OCI-LY1 (cell line): ENCODE measurements around the gene IMMP2L.

ENCODE experiments used
- H2AFZ ChIP-seq: fragments of 200-600 bp; sonication (generic), shearing (Covaris generic); 2 replicates; pipeline ENCODE4 v1.6.0; 2014; ENCODE audit warnings: antibody characterized with exemption, mild to moderate bottlenecking, low read length
- H3F3A ChIP-seq: fragments of 200-600 bp; sonication (generic), shearing (Covaris generic); 2 replicates; pipeline ENCODE4 v1.6.0; 2014; ENCODE audit warnings: mild to moderate bottlenecking, antibody characterized with exemption, low read length, moderate library complexity; ENCODE audit not compliant: insufficient read depth
- H3K27ac ChIP-seq: fragments of 200-600 bp; sonication (generic); 2 replicates; pipeline ENCODE4 v1.5.1; 2014; ENCODE audit warnings: low read length, mixed run types, mild to moderate bottlenecking, low read depth; ENCODE audit not compliant: poor library complexity, severe bottlenecking
- H3K27me3 ChIP-seq: fragments of 200-600 bp; sonication (generic); 2 replicates; pipeline ENCODE4 v1.6.0; 2014; ENCODE audit warnings: antibody characterized with exemption, mild to moderate bottlenecking, low read length, moderate library complexity; ENCODE audit not compliant: insufficient read depth
- H3K36me3 ChIP-seq: fragments of 200-600 bp; sonication (generic); 2 replicates; pipeline ENCODE4 v1.6.1; 2014; ENCODE audit warnings: mild to moderate bottlenecking, antibody characterized with exemption, low read length, moderate library complexity, mixed read lengths; ENCODE audit not compliant: insufficient read depth
- H3K4me1 ChIP-seq: fragments of 200-600 bp; sonication (generic); 2 replicates; pipeline ENCODE4 v1.5.1; 2014; ENCODE audit warnings: mild to moderate bottlenecking, low read length, moderate library complexity; ENCODE audit not compliant: insufficient read depth, severe bottlenecking
- H3K4me2 ChIP-seq: fragments of 200-600 bp; sonication (generic), shearing (Covaris generic); 2 replicates; pipeline ENCODE4 v1.6.1; 2014; ENCODE audit warnings: low read length
- H3K4me3 ChIP-seq: fragments of 200-600 bp; sonication (generic); 2 replicates; pipeline ENCODE4 v1.5.1; 2014; ENCODE audit warnings: low read length, low read depth, mild to moderate bottlenecking, mixed read lengths; ENCODE audit not compliant: poor library complexity, severe bottlenecking
- H3K79me2 ChIP-seq: fragments of 200-600 bp; shearing (Covaris generic); 2 replicates; pipeline ENCODE4 v1.6.1; 2016; ENCODE audit warnings: mixed run types, low read length, mixed read lengths; ENCODE audit not compliant: insufficient read depth
- H3K9ac ChIP-seq: fragments of 200-600 bp; sonication (generic), shearing (Covaris generic); 2 replicates; pipeline ENCODE4 v1.6.1; 2014; ENCODE audit warnings: mild to moderate bottlenecking, low read length, mixed read lengths
- H3K9me2 ChIP-seq: fragments of 200-600 bp; sonication (generic), shearing (Covaris generic); 2 replicates; pipeline ENCODE4 v1.6.1; 2014; ENCODE audit warnings: low read depth, mild to moderate bottlenecking, low read length, mixed read lengths
- H3K9me3 ChIP-seq: fragments of 200-600 bp; shearing (Covaris generic); 2 replicates; pipeline ENCODE4 v1.6.1; 2014; ENCODE audit warnings: low read length, mixed read lengths
- H4K20me1 ChIP-seq: fragments of 200-600 bp; sonication (generic), shearing (Covaris generic); 2 replicates; pipeline ENCODE4 v1.6.0; 2016; ENCODE audit warnings: mild to moderate bottlenecking, low read length; ENCODE audit not compliant: insufficient read depth
- EZH2 ChIP-seq: fragments of 200-600 bp; sonication (generic), shearing (Covaris generic); IDR thresholded peaks from 2 replicates; pipeline ENCODE4 v1.8.0; 2017; ENCODE audit warnings: borderline replicate concordance, mixed run types, mild to moderate bottlenecking, antibody characterized with exemption, low read length, moderate library complexity, mixed read lengths
- TF ChIP-seq, protein P1 (sequence below): fragments of 200-600 bp; sonication (generic), shearing (Covaris generic); IDR thresholded peaks from 2 replicates; pipeline ENCODE4 v1.5.1; 2017; ENCODE audit warnings: mild to moderate bottlenecking, antibody characterized with exemption, low read length, moderate library complexity, mixed read lengths

Gene IMMP2L

DNA sequence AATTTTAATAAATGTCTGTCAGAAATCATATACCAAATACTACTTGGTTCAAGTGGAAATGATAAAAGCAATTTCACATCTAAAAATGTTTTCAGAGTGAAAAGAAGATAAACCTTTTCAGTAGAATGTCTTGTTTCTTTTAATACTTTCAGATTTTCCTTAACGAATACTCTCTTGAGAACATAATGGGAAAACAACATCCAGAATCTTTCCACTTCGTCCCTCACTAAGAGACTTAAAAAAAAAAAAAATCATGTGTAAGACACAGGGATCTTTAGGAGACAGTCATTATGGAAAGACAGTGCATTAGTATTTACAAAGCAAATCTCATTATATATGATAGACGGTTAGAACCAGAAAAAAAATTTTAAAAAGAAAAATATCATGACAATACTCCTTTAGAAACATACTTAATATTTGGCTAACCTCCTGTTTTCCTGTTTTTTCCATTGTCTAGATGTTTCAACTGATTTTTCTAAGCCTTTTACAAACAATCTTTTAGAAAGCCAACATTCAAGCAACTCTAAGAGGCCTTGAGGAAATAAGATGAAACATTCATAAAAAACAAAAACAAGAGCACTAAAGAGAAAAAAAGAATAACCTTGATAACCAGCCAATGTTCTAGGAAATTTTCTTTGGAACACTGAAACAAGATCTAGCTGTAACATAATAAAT lies 811.2 kb downstream of the IMMP2L start:
- Histone ChIP-seq H3K9ac (no peak overlapping the region), H3F3A (no peaks in the 10 kb centered on the region; the same call in 1 of the 2 replicates), H3K36me3 (no peaks in the 10 kb centered on the region), H4K20me1 (no peaks in the 10 kb centered on the region), H3K27me3 (no peaks in the 10 kb centered on the region), H3K4me3 (no peak overlapping the region), H3K79me2 (no peaks in the 10 kb centered on the region), H2AFZ (no peak overlapping the region), H3K9me2 (no peaks in the 10 kb centered on the region), H3K4me1 (no peaks in the 10 kb centered on the region), H3K27ac (no peak overlapping the region), H3K4me2 (no peak overlapping the region), H3K9me3 (no peaks in the 10 kb centered on the region)
- TF ChIP-seq, protein P1, sequence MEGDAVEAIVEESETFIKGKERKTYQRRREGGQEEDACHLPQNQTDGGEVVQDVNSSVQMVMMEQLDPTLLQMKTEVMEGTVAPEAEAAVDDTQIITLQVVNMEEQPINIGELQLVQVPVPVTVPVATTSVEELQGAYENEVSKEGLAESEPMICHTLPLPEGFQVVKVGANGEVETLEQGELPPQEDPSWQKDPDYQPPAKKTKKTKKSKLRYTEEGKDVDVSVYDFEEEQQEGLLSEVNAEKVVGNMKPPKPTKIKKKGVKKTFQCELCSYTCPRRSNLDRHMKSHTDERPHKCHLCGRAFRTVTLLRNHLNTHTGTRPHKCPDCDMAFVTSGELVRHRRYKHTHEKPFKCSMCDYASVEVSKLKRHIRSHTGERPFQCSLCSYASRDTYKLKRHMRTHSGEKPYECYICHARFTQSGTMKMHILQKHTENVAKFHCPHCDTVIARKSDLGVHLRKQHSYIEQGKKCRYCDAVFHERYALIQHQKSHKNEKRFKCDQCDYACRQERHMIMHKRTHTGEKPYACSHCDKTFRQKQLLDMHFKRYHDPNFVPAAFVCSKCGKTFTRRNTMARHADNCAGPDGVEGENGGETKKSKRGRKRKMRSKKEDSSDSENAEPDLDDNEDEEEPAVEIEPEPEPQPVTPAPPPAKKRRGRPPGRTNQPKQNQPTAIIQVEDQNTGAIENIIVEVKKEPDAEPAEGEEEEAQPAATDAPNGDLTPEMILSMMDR: no peak
- TF ChIP-seq EZH2: no peak

DNA sequence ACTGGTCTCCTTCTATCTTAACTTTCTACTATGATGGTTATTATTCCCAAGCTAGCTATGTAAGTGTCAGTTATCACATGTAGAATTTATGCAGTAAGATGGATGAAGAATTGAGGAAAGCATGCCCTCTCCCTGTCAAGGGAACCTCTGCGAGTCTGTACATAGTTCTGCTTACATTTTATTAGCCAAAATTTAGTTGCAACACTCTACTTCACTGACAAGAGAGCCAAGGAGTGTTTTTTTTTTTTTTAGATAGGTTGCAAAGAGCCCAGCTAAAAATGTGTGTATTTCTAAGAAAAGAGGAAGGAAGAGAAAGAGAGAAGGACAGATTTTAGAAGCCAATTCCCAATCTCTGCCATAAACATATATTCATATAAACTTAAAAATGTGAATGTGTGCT lies 829.1 kb downstream of the IMMP2L start:
- Histone ChIP-seq H3K27me3 (no peaks in the 10 kb centered on the region), H3K4me2 (no peak overlapping the region), H4K20me1 (no peaks in the 10 kb centered on the region), H3K36me3 (no peaks in the 10 kb centered on the region), H3K79me2 (no peaks in the 10 kb centered on the region), H3K4me1 (no peaks in the 10 kb centered on the region), H3K9me2 (no peaks in the 10 kb centered on the region), H2AFZ (no peak overlapping the region), H3K9ac (no peak overlapping the region), H3K4me3 (no peak overlapping the region), H3K9me3 (no peaks in the 10 kb centered on the region), H3F3A (no peaks in the 10 kb centered on the region), H3K27ac (no peak overlapping the region)
- TF ChIP-seq, protein P1: no peak
- TF ChIP-seq EZH2: no peak

DNA sequence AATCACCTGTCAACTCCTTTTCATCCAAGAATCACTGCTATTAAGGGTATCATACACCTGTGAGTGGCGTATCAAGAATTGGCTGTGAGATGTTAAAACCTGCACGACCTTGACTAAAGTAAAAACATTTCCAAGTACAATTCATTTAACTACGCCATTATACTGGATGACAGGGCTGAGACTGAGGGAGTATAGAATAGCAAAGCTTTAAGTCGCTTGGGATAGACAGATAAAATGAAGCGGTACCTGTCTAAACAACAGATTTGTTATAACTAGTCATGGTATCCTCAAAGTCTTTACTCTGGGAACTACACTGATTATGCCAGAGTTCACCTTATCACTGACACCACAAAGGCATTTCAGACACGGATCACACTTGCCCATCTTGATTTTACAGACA lies 837.5 kb downstream of the IMMP2L start:
- no peaks in the 10 kb centered on the region for H3K4me1 ChIP-seq
- H3K4me2 ChIP-seq: no peak overlapping the region
- H3K36me3 ChIP-seq: no peaks in the 10 kb centered on the region
- no peaks in the 10 kb centered on the region for H3F3A ChIP-seq
- no peak overlapping the region for H3K4me3 ChIP-seq
- no peaks in the 10 kb centered on the region for H3K9me3 ChIP-seq
- no peak overlapping the region for H3K27ac ChIP-seq
- no peaks in the 10 kb centered on the region for H3K27me3 ChIP-seq
- no peaks in the 10 kb centered on the region for H4K20me1 ChIP-seq
- no peaks in the 10 kb centered on the region for H3K9me2 ChIP-seq
- TF ChIP-seq, protein P1: no peak
- no peak for TF ChIP-seq EZH2
- H2AFZ ChIP-seq: no peak overlapping the region
- H3K9ac ChIP-seq: no peak overlapping the region
- no peaks in the 10 kb centered on the region for H3K79me2 ChIP-seq
